ENCODE results near the gene THSD7B.

THSD7B gene

GRCh38 chr2:137175246-137175645 lies 409.9 kb downstream of the THSD7B start:
- TF ChIP-seq CTCF (IDR thresholded peaks at IDR 0.05; ENCODE audit: insufficient read depth, low read length, missing control alignments): no peak
- CTCF ChIA-PET: interaction anchor here (1.3 kb wide), 1 partner anchor 20 kb away, joined by 3 read pairs; no protein-coding TSS in a partner anchor
- POLR2A ChIA-PET: no interaction called here
- no peak for DNase-seq (ENCODE audit: low read depth, low spot score)
- H3K4me3 ChIP-seq (ENCODE audit: low read depth, low read length): no peak overlapping the region

GRCh38 chr2:137178951-137179377 lies 413.6 kb downstream of the THSD7B start:
- H3K4me3 ChIP-seq (ENCODE audit: low read depth, low read length): no peak overlapping the region
- ChIA-PET POLR2A (interaction anchor here (1.0 kb wide), 1 partner anchor 11 kb away, joined by 3 read pairs; no protein-coding TSS in a partner anchor), CTCF (no interaction called here)
- TF ChIP-seq CTCF (IDR thresholded peaks at IDR 0.05; ENCODE audit: insufficient read depth, low read length, missing control alignments): no peak
- DNase-seq (ENCODE audit: low read depth, low spot score): peak; percentile 28

GRCh38 chr2:137179542-137179941 lies 414.2 kb downstream of the THSD7B start:
- TF ChIP-seq CTCF (IDR thresholded peaks at IDR 0.05; ENCODE audit: insufficient read depth, low read length, missing control alignments): no peak
- ChIA-PET POLR2A (interaction anchor here (1.0 kb wide), 1 partner anchor 11 kb away, joined by 3 read pairs; no protein-coding TSS in a partner anchor), CTCF (no interaction called here)
- H3K4me3 ChIP-seq (ENCODE audit: low read depth, low read length): no peak overlapping the region
- DNase-seq (ENCODE audit: low read depth, low spot score): no peak

- POLR2A ChIA-PET: no interaction called here
Observed at GRCh38 chr2:137180012-137180411, 414.7 kb downstream of the THSD7B start.

GRCh38 chr2:137181370-137181769 lies 416.0 kb downstream of the THSD7B start:
- no peak for DNase-seq (ENCODE audit: low read depth, low spot score)
- ChIA-PET POLR2A (interaction anchor here (1.1 kb wide), 1 partner anchor 9 kb away, joined by 4 read pairs; no protein-coding TSS in a partner anchor), CTCF (no interaction called here)
- no peak for TF ChIP-seq CTCF (IDR thresholded peaks at IDR 0.05; ENCODE audit: insufficient read depth, low read length, missing control alignments)
- no peak overlapping the region for H3K4me3 ChIP-seq (ENCODE audit: low read depth, low read length)

More at GRCh38 chr2:137180012-137180411, 414.7 kb downstream of the THSD7B start:
- CTCF ChIA-PET: no interaction called here
- no peak overlapping the region for H3K4me3 ChIP-seq (ENCODE audit: low read depth, low read length)
- TF ChIP-seq CTCF (IDR thresholded peaks at IDR 0.05; ENCODE audit: insufficient read depth, low read length, missing control alignments): no peak
- no peak for DNase-seq (ENCODE audit: low read depth, low spot score)

- no peak for DNase-seq (ENCODE audit: low read depth, low spot score)
- POLR2A ChIA-PET: interaction anchor here (1.1 kb wide), 1 partner anchor 8 kb away, joined by 4 read pairs; no protein-coding TSS in a partner anchor
- no peak overlapping the region for H3K4me3 ChIP-seq (ENCODE audit: low read depth, low read length)
- CTCF ChIA-PET: no interaction called here
- TF ChIP-seq CTCF (IDR thresholded peaks at IDR 0.05; ENCODE audit: insufficient read depth, low read length, missing control alignments): no peak
Observed at GRCh38 chr2:137182071-137182470, 416.7 kb downstream of the THSD7B start.

Measured in AG04449 (cell line).